Activated CD4-positive, alpha-beta memory T cell treated with anti-CD3 and anti-CD28 coated beads for 36 hours (primary cell): ENCODE results near the gene SHB. TPM values are rescaled to one million over a fixed set of nuclear protein-coding genes. Genes with fewer than 3 reads are reported as not detected.
A peak's percentile ranks its signal among the peaks of the same experiment; 100 is the strongest.

Experiments used
- CTCF ChIA-PET: fragments of 350-600 bp; sonication (Branson Sonifier 250); formaldehyde crosslinking; loops from one replicate; lab custom pipeline; 2021; ENCODE audit warnings: antibody characterized with exemption, inconsistent platforms; lab: Charles Lee
- POLR2A ChIA-PET: fragments of 350-600 bp; sonication (Branson Sonifier 250); formaldehyde crosslinking; loops from one replicate; lab custom pipeline; 2021; ENCODE audit warnings: antibody characterized with exemption; lab: Charles Lee
- DNase-seq: peaks from one replicate; pipeline ENCODE4 v3.0.0-alpha.2; 2020
- H3K27ac Mint-ChIP-seq: one replicate; pipeline ENCODE4 v1.8.0; 2021; ENCODE audit warnings: mixed read lengths
- H3K27me3 Mint-ChIP-seq: one replicate; pipeline ENCODE4 v1.8.0; 2021; ENCODE audit warnings: mixed read lengths
- H3K36me3 Mint-ChIP-seq: one replicate; pipeline ENCODE4 v1.8.0; 2021; ENCODE audit warnings: mixed read lengths
- H3K4me1 Mint-ChIP-seq: one replicate; pipeline ENCODE4 v1.8.0; 2021; ENCODE audit warnings: low read depth, mixed read lengths
- H3K4me3 Mint-ChIP-seq: one replicate; pipeline ENCODE4 v1.8.0; 2021; ENCODE audit warnings: mild to moderate bottlenecking, mixed read lengths
- H3K9me3 Mint-ChIP-seq: one replicate; pipeline ENCODE4 v1.8.0; 2021; ENCODE audit warnings: mixed read lengths
- intact Hi-C: fragments of 100-400 bp; cut with micrococcal nuclease; formaldehyde crosslinking; loops from one replicate; pipeline ENCODE4 v1.15.1; 2023
- total RNA-seq, 2 experiments: library from RNA; stranded (reverse); gene quantifications; one replicate each; pipeline ENCODE4 v1.2.3, GENCODE V29; 2021

The SHB gene
- total RNA-seq, 2 experiments from 2014 or later = 1.1 to 1.2 TPM

- H3K27me3 Mint-ChIP-seq = peaks cover 2% of the 10 kb centered on the region
- no peak overlapping the region for H3K4me3 Mint-ChIP-seq
- DNase-seq = no peak
- POLR2A ChIA-PET = no interaction called here
- no peaks in the 10 kb centered on the region for H3K36me3 Mint-ChIP-seq
- H3K9me3 Mint-ChIP-seq = no peaks in the 10 kb centered on the region
- no peaks in the 10 kb centered on the region for H3K4me1 Mint-ChIP-seq
- CTCF ChIA-PET = no interaction called here
- intact Hi-C loops = no loop called here
- no peak overlapping the region for H3K27ac Mint-ChIP-seq
These were observed 53.8 kb downstream of the SHB start for GRCh38 chr9:38015266-38015665.

GRCh38 chr9:38012767-38013450 lies 56.1 kb downstream of the SHB start:
- Mint-ChIP-seq H3K36me3 (no peaks in the 10 kb centered on the region), H3K4me1 (peaks cover 8% of the 10 kb centered on the region), H3K27ac (no peak overlapping the region), H3K27me3 (peaks cover 2% of the 10 kb centered on the region), H3K9me3 (no peaks in the 10 kb centered on the region), H3K4me3 (no peak overlapping the region)
- intact Hi-C loops = no loop called here
- DNase-seq = no peak
- ChIA-PET POLR2A (no interaction called here), CTCF (no interaction called here)

GRCh38 chr9:38011991-38012390 lies 57.0 kb downstream of the SHB start:
- no peak overlapping the region for H3K4me3 Mint-ChIP-seq
- intact Hi-C loops = no loop called here
- no peaks in the 10 kb centered on the region for H3K9me3 Mint-ChIP-seq
- H3K27ac Mint-ChIP-seq = no peak overlapping the region
- ChIA-PET POLR2A (no interaction called here), CTCF (interaction anchor here (1.5 kb wide), 1 partner anchor 10 kb away, joined by 3 read pairs; no protein-coding TSS in a partner anchor)
- no peak for DNase-seq
- H3K36me3 Mint-ChIP-seq = no peaks in the 10 kb centered on the region
- H3K4me1 Mint-ChIP-seq = peaks cover 14% of the 10 kb centered on the region
- H3K27me3 Mint-ChIP-seq = peaks cover 2% of the 10 kb centered on the region

GRCh38 chr9:38010918-38011704 lies 57.9 kb downstream of the SHB start:
- H3K4me1 Mint-ChIP-seq = peaks cover 14% of the 10 kb centered on the region
- no peak overlapping the region for H3K27ac Mint-ChIP-seq
- intact Hi-C loops = no loop called here
- H3K36me3 Mint-ChIP-seq = no peaks in the 10 kb centered on the region
- DNase-seq = no peak
- H3K27me3 Mint-ChIP-seq = peaks cover 2% of the 10 kb centered on the region
- POLR2A ChIA-PET = no interaction called here
- no peaks in the 10 kb centered on the region for H3K9me3 Mint-ChIP-seq
- CTCF ChIA-PET = interaction anchor here (1.5 kb wide), 1 partner anchor 9 kb away, joined by 3 read pairs; no protein-coding TSS in a partner anchor
- H3K4me3 Mint-ChIP-seq = no peak overlapping the region

GRCh38 chr9:38009990-38010389 lies 59.0 kb downstream of the SHB start:
- no peak for DNase-seq
- Mint-ChIP-seq H3K36me3 (no peaks in the 10 kb centered on the region), H3K4me1 (peaks cover 14% of the 10 kb centered on the region), H3K9me3 (no peaks in the 10 kb centered on the region), H3K4me3 (no peak overlapping the region), H3K27ac (no peak overlapping the region), H3K27me3 (no peaks in the 10 kb centered on the region)
- ChIA-PET CTCF (no interaction called here), POLR2A (no interaction called here)
- intact Hi-C loops = loop anchor here (5.0 kb wide), 1 partner anchor 57 kb away; the partner anchor contains the start of gene SHB

- Mint-ChIP-seq H3K4me3 (no peak overlapping the region), H3K36me3 (no peaks in the 10 kb centered on the region), H3K27ac (no peak overlapping the region), H3K4me1 (peaks cover 14% of the 10 kb centered on the region), H3K9me3 (no peaks in the 10 kb centered on the region), H3K27me3 (no peaks in the 10 kb centered on the region)
- intact Hi-C loops = loop anchor here (5.0 kb wide), 1 partner anchor 58 kb away; the partner anchor contains the start of gene SHB
- no peak for DNase-seq
- POLR2A ChIA-PET = no interaction called here
- CTCF ChIA-PET = interaction anchor here (1.0 to 1.2 kb wide), 2 partner anchors 9 to 59 kb away, joined by 3 read pairs; partner anchors contain the start of gene SHB
These were observed 60.0 kb downstream of the SHB start for GRCh38 chr9:38009035-38009501.

- H3K4me1 Mint-ChIP-seq = peaks cover 14% of the 10 kb centered on the region
- H3K27me3 Mint-ChIP-seq = no peaks in the 10 kb centered on the region
- intact Hi-C loops = loop anchor here (1.0 to 5.0 kb wide), 2 partner anchors 54 to 59 kb away; partner anchors contain the start of gene SHB
- H3K4me3 Mint-ChIP-seq = no peak overlapping the region
- ChIA-PET CTCF (interaction anchor here (1.0 to 1.4 kb wide), 3 partner anchors 10 to 60 kb away, joined by 3 read pairs; partner anchors contain the start of gene SHB), POLR2A (no interaction called here)
- no peaks in the 10 kb centered on the region for H3K9me3 Mint-ChIP-seq
- H3K27ac Mint-ChIP-seq = peak overlapping the region; percentile 79
- no peaks in the 10 kb centered on the region for H3K36me3 Mint-ChIP-seq
- peak; percentile 82 for DNase-seq
These were observed 60.6 kb downstream of the SHB start for GRCh38 chr9:38008168-38009034.

- Mint-ChIP-seq H3K27ac (no peak overlapping the region), H3K36me3 (no peaks in the 10 kb centered on the region), H3K27me3 (no peaks in the 10 kb centered on the region), H3K4me1 (peaks cover 14% of the 10 kb centered on the region), H3K4me3 (no peak overlapping the region), H3K9me3 (no peaks in the 10 kb centered on the region)
- no peak for DNase-seq
- ChIA-PET POLR2A (no interaction called here), CTCF (no interaction called here)
- intact Hi-C loops = loop anchor here (5.0 kb wide), 1 partner anchor 60 kb away; the partner anchor contains the start of gene SHB
These were observed 62.0 kb downstream of the SHB start for GRCh38 chr9:38007016-38007415.

- intact Hi-C loops = loop anchor here (5.0 kb wide), 1 partner anchor 61 kb away; the partner anchor contains the start of gene SHB
- POLR2A ChIA-PET = no interaction called here
- Mint-ChIP-seq H3K9me3 (no peaks in the 10 kb centered on the region), H3K36me3 (no peaks in the 10 kb centered on the region), H3K4me1 (peaks cover 14% of the 10 kb centered on the region), H3K4me3 (no peak overlapping the region), H3K27ac (no peak overlapping the region), H3K27me3 (no peaks in the 10 kb centered on the region)
- DNase-seq = no peak
- CTCF ChIA-PET = no interaction called here
These were observed 62.9 kb downstream of the SHB start for GRCh38 chr9:38006163-38006562.

GRCh38 chr9:38004809-38005560 lies 64.0 kb downstream of the SHB start:
- POLR2A ChIA-PET = no interaction called here
- H3K27me3 Mint-ChIP-seq = no peaks in the 10 kb centered on the region
- no peak for DNase-seq
- no peak overlapping the region for H3K4me3 Mint-ChIP-seq
- peaks cover 14% of the 10 kb centered on the region for H3K4me1 Mint-ChIP-seq
- no peaks in the 10 kb centered on the region for H3K36me3 Mint-ChIP-seq
- CTCF ChIA-PET = no interaction called here
- H3K27ac Mint-ChIP-seq = no peak overlapping the region
- H3K9me3 Mint-ChIP-seq = no peaks in the 10 kb centered on the region
- intact Hi-C loops = loop anchor here (5.0 kb wide), 1 partner anchor 62 kb away; the partner anchor contains the start of gene SHB
